ENCODE results near the gene NEDD4. TPM values are rescaled to one million over a fixed set of nuclear protein-coding genes. Genes with fewer than 3 reads are reported as not detected.

The NEDD4 gene
- total and polyA plus RNA-seq, 4 donors, result 6.9 to 43.4 (median 25.1) TPM

GRCh38 chr15:55802600-55803376 lies 190.6 kb downstream of the NEDD4 start:
- no peaks in the 10 kb centered on the region for H3K27me3 ChIP-seq (ENCODE audit: control insufficient read depth in 1 of 2, insufficient read depth in 2 of 2, low read length in 1 of 2)
- H3K27ac ChIP-seq (ENCODE audit: low read depth in 1 of 2, low read length in 2 of 2), result no peak overlapping the region
- intact Hi-C loops (cut with DNase I), result no loop called here
- H3K4me1 ChIP-seq (ENCODE audit: control insufficient read depth in 1 of 2, insufficient read depth in 2 of 2, low read length in 2 of 2), result no peaks in the 10 kb centered on the region
- H3K36me3 ChIP-seq (ENCODE audit: control insufficient read depth in 1 of 2, insufficient read depth in 2 of 2, low read length in 1 of 2), result no peaks in the 10 kb centered on the region
- 67 to 72% methylated on average over 5 of the region's 5 CpGs for WGBS, 2 donors
- no peaks in the 10 kb centered on the region for H3K9me3 ChIP-seq (ENCODE audit: control insufficient read depth, low read length)
- DNase-seq (no peak), ATAC-seq (ENCODE audit: low FRiP score) (no peak)
- no peak overlapping the region for H3K4me3 ChIP-seq (ENCODE audit: low read length in 2 of 2)

- intact Hi-C loops (cut with DNase I), result no loop called here
- H3K27ac ChIP-seq (ENCODE audit: low read depth in 1 of 2, low read length in 2 of 2), result no peak overlapping the region
- H3K4me1 ChIP-seq (ENCODE audit: control insufficient read depth in 1 of 2, insufficient read depth in 2 of 2, low read length in 2 of 2), result no peaks in the 10 kb centered on the region
- ATAC-seq (ENCODE audit: low FRiP score) (no peak), DNase-seq (no peak)
- 68 to 75% methylated on average over 2 of the region's 2 CpGs for WGBS, 2 donors
- no peaks in the 10 kb centered on the region for H3K36me3 ChIP-seq (ENCODE audit: control insufficient read depth in 1 of 2, insufficient read depth in 2 of 2, low read length in 1 of 2)
- no peaks in the 10 kb centered on the region for H3K9me3 ChIP-seq (ENCODE audit: control insufficient read depth, low read length)
- no peak overlapping the region for H3K4me3 ChIP-seq (ENCODE audit: low read length in 2 of 2)
- H3K27me3 ChIP-seq (ENCODE audit: control insufficient read depth in 1 of 2, insufficient read depth in 2 of 2, low read length in 1 of 2), result no peaks in the 10 kb centered on the region
These were observed 193.2 kb downstream of the NEDD4 start for GRCh38 chr15:55800216-55800615.

GRCh38 chr15:55799291-55800212 lies 193.9 kb downstream of the NEDD4 start:
- DNase-seq (no peak), ATAC-seq (ENCODE audit: low FRiP score) (no peak)
- intact Hi-C loops (cut with DNase I), result no loop called here

GRCh38 chr15:55796321-55796965 lies 197.0 kb downstream of the NEDD4 start:
- Histone ChIP-seq H3K27me3 (ENCODE audit: control insufficient read depth in 1 of 2, insufficient read depth in 2 of 2, low read length in 1 of 2) (no peaks in the 10 kb centered on the region), H3K9me3 (ENCODE audit: control insufficient read depth, low read length) (no peaks in the 10 kb centered on the region), H3K4me3 (ENCODE audit: low read length in 2 of 2) (no peak overlapping the region), H3K36me3 (ENCODE audit: control insufficient read depth in 1 of 2, insufficient read depth in 2 of 2, low read length in 1 of 2) (no peaks in the 10 kb centered on the region), H3K4me1 (ENCODE audit: control insufficient read depth in 1 of 2, insufficient read depth in 2 of 2, low read length in 2 of 2) (peaks cover 0 to under 1% of the 10 kb centered on the region in 2 donors), H3K27ac (ENCODE audit: low read depth in 1 of 2, low read length in 2 of 2) (no peak overlapping the region)
- WGBS, 2 donors, result 28 to 37% methylated on average over 4 of the region's 4 CpGs
- DNase-seq (no peak), ATAC-seq (ENCODE audit: low FRiP score) (no peak)
- intact Hi-C loops (cut with DNase I), result no loop called here

More at GRCh38 chr15:55799291-55800212, 193.9 kb downstream of the NEDD4 start:
- H3K9me3 ChIP-seq (ENCODE audit: control insufficient read depth, low read length), result no peaks in the 10 kb centered on the region
- 59% methylated on average over 10 of the region's 10 CpGs for WGBS, 2 donors
- no peak overlapping the region for H3K4me3 ChIP-seq (ENCODE audit: low read length in 2 of 2)
- H3K36me3 ChIP-seq (ENCODE audit: control insufficient read depth in 1 of 2, insufficient read depth in 2 of 2, low read length in 1 of 2), result no peaks in the 10 kb centered on the region
- H3K27ac ChIP-seq (ENCODE audit: low read depth in 1 of 2, low read length in 2 of 2), result no peak overlapping the region
- no peaks in the 10 kb centered on the region for H3K27me3 ChIP-seq (ENCODE audit: control insufficient read depth in 1 of 2, insufficient read depth in 2 of 2, low read length in 1 of 2)
- no peaks in the 10 kb centered on the region for H3K4me1 ChIP-seq (ENCODE audit: control insufficient read depth in 1 of 2, insufficient read depth in 2 of 2, low read length in 2 of 2)

GRCh38 chr15:55795031-55795430 lies 198.4 kb downstream of the NEDD4 start:
- Histone ChIP-seq H3K27me3 (ENCODE audit: control insufficient read depth in 1 of 2, insufficient read depth in 2 of 2, low read length in 1 of 2) (no peaks in the 10 kb centered on the region), H3K4me3 (ENCODE audit: low read length in 2 of 2) (no peak overlapping the region), H3K9me3 (ENCODE audit: control insufficient read depth, low read length) (no peaks in the 10 kb centered on the region), H3K4me1 (ENCODE audit: control insufficient read depth in 1 of 2, insufficient read depth in 2 of 2, low read length in 2 of 2) (peaks cover 0 to 3% of the 10 kb centered on the region in 2 donors), H3K27ac (ENCODE audit: low read depth in 1 of 2, low read length in 2 of 2) (no peak overlapping the region), H3K36me3 (ENCODE audit: control insufficient read depth in 1 of 2, insufficient read depth in 2 of 2, low read length in 1 of 2) (no peaks in the 10 kb centered on the region)
- ATAC-seq (ENCODE audit: low FRiP score), result no peak
- intact Hi-C loops (cut with DNase I), result no loop called here
- DNase-seq, result no peak

- Histone ChIP-seq H3K4me3 (ENCODE audit: low read length in 2 of 2) (no peak overlapping the region), H3K36me3 (ENCODE audit: control insufficient read depth in 1 of 2, insufficient read depth in 2 of 2, low read length in 1 of 2) (no peaks in the 10 kb centered on the region), H3K27ac (ENCODE audit: low read depth in 1 of 2, low read length in 2 of 2) (peak overlapping the region in 1 of 2 donors; percentile 29), H3K9me3 (ENCODE audit: control insufficient read depth, low read length) (no peaks in the 10 kb centered on the region), H3K4me1 (ENCODE audit: control insufficient read depth in 1 of 2, insufficient read depth in 2 of 2, low read length in 2 of 2) (peaks cover 0 to 3% of the 10 kb centered on the region in 2 donors), H3K27me3 (ENCODE audit: control insufficient read depth in 1 of 2, insufficient read depth in 2 of 2, low read length in 1 of 2) (no peaks in the 10 kb centered on the region)
- no peak for ATAC-seq (ENCODE audit: low FRiP score)
- intact Hi-C loops (cut with DNase I), result no loop called here
- DNase-seq, result no peak
- 60 to 70% methylated on average over 3 of the region's 3 CpGs for WGBS, 2 donors
These were observed 201.6 kb downstream of the NEDD4 start for GRCh38 chr15:55791551-55792400.

GRCh38 chr15:55789066-55789660 lies 204.2 kb downstream of the NEDD4 start:
- no peak for DNase-seq
- ATAC-seq (ENCODE audit: low FRiP score), result no peak
- no peaks in the 10 kb centered on the region for H3K9me3 ChIP-seq (ENCODE audit: control insufficient read depth, low read length)
- H3K27me3 ChIP-seq (ENCODE audit: control insufficient read depth in 1 of 2, insufficient read depth in 2 of 2, low read length in 1 of 2), result no peaks in the 10 kb centered on the region
- H3K36me3 ChIP-seq (ENCODE audit: control insufficient read depth in 1 of 2, insufficient read depth in 2 of 2, low read length in 1 of 2), result no peaks in the 10 kb centered on the region
- H3K4me3 ChIP-seq (ENCODE audit: low read length in 2 of 2), result no peak overlapping the region
- peaks cover 0 to 3% of the 10 kb centered on the region in 2 donors for H3K4me1 ChIP-seq (ENCODE audit: control insufficient read depth in 1 of 2, insufficient read depth in 2 of 2, low read length in 2 of 2)
- H3K27ac ChIP-seq (ENCODE audit: low read depth in 1 of 2, low read length in 2 of 2), result no peak overlapping the region
- intact Hi-C loops (cut with DNase I), result no loop called here
- 82 to 86% methylated on average over 8 of the region's 8 CpGs for WGBS, 2 donors

- H3K36me3 ChIP-seq (ENCODE audit: control insufficient read depth in 1 of 2, insufficient read depth in 2 of 2, low read length in 1 of 2), result no peaks in the 10 kb centered on the region
- no peaks in the 10 kb centered on the region for H3K27me3 ChIP-seq (ENCODE audit: control insufficient read depth in 1 of 2, insufficient read depth in 2 of 2, low read length in 1 of 2)
- H3K9me3 ChIP-seq (ENCODE audit: control insufficient read depth, low read length), result no peaks in the 10 kb centered on the region
- peaks cover 0 to 1% of the 10 kb centered on the region in 2 donors for H3K4me1 ChIP-seq (ENCODE audit: control insufficient read depth in 1 of 2, insufficient read depth in 2 of 2, low read length in 2 of 2)
- DNase-seq (no peak), ATAC-seq (ENCODE audit: low FRiP score) (no peak)
- no peak overlapping the region for H3K27ac ChIP-seq (ENCODE audit: low read depth in 1 of 2, low read length in 2 of 2)
- no peak overlapping the region for H3K4me3 ChIP-seq (ENCODE audit: low read length in 2 of 2)
- intact Hi-C loops (cut with DNase I), result no loop called here
- WGBS, 2 donors, result 80 to 94% methylated on average over 3 of the region's 3 CpGs
These were observed 207.1 kb downstream of the NEDD4 start for GRCh38 chr15:55786341-55786740.

All from aorta (tissue), 5 donors.